NCI-H526 (cell line): ENCODE results near the gene LDB2.

Experiments
- DNase-seq, 2 experiments: peaks; one replicate each; lab custom pipeline; 2025; lab: John Stamatoyannopoulos, UW

The LDB2 gene

GRCh38 chr4:16757080-16757521, 141.3 kb downstream of the LDB2 start:
- DNase-seq: no peak

- DNase-seq: no peak
Measured at GRCh38 chr4:16754104-16754503, 144.3 kb downstream of the LDB2 start.

DNA sequence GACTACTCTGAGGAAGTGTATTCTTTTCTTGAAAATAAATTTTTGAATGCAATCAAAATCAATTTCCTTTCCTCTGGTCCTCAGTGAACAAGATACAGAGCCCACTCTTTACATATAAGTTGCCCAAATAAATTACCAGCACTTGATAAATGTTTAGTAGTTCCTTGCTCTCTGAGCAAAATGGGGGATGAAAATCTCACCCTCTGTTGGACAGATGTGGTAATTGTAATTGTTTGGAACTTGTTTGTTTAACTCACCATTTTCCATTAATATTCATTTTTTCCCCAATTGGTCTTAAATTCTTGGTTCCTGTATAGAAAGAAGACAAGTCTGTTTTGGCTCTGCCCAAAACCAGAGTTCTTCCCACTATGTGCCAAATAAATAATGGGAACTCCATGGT, 146.3 kb downstream of the LDB2 start:
- DNase-seq: no peak

GRCh38 chr4:16750882-16751642, 147.4 kb downstream of the LDB2 start:
- no peak for DNase-seq

- DNase-seq: no peak
Measured at GRCh38 chr4:16750216-16750615, 148.2 kb downstream of the LDB2 start.

GRCh38 chr4:16745887-16746286, 152.6 kb downstream of the LDB2 start:
- no peak for DNase-seq

DNA sequence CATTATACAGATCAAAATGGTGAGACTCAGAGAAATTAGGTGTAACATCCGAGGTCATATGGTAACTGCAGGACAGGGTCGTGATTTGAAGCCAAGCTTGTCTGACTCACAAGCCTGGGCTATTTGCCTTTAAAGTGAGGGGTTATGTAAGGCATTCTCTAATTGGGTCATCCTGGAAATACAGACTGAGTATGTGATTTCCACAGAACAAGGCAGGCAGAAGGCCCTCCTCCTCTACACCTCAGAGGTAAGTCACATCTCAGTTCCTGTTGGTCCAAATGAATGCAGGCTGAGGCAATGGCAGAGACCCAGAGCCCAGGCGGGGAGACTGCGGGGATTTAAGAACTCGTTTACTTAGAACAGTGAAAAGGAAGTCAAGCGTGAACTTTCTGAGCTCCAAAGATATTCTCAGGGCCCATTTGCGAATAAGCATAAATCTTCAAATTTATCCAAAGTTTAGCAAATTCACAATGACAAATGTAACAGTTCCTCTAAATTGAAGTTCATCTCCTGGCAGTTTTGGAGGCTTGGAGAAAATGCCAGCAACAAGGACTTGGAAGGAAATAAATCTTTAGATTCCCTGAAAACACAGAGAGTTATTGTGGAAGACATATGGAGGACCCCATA, 153.3 kb downstream of the LDB2 start:
- no peak for DNase-seq

GRCh38 chr4:16741287-16741686, 157.2 kb downstream of the LDB2 start:
- no peak for DNase-seq

GRCh38 chr4:16739997-16740624, 158.3 kb downstream of the LDB2 start:
- DNase-seq: no peak

DNA sequence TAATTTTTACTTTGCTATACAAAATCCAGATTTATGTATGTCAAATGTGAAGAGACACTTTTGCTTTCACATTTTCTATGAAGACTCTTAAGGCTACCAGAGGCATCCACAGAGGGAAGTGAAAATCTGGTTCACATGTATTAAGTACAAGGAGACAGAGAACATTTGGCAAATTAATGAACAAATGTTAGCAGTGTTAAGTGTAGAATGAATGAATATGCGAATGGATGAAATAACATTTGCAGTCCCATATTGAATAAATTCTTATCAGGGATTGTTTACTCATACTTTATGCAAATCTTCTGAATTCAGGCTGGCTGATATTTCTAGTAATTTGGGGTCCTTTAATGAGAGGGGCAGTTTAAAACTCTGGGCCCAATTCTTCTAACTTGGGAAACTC, 159.9 kb downstream of the LDB2 start:
- no peak for DNase-seq

DNA sequence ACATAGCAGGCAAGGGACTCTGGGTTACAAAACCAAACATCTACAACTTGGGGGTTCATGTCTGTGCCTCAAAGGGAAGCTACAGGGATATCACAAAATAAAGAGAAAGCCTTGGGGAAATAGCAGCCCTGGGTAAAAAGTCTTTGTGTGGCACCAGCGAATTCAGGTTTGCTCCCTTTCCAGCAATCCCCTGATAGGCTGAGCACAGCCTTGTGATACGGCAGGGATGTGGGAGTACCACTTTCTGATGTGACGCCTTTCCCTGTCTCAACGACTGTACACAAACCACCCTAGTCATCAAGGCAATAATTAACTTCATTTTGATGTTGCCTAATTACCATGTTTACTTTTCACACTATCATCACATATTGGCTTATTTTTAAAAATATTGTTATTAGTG, 164.9 kb downstream of the LDB2 start:
- no peak for DNase-seq

DNA sequence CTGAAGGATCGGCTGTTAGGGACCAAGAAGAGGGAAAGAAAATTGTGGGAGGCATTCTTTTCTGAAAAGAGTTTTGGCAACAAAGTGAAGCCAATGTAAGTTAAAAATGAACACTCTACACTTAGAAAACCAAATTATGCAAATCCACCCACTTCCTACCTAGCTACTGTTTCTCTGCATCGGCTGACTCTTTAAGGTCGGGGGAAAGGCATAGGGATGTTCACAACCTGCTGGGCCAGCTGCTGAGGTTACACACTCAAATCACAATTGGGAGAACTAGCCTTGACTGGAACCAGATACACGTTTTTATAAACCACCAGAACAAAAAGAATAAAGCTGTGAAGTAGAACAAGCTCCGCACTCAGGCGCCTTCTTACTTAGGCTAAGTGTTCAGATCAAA, 165.7 kb downstream of the LDB2 start:
- no peak for DNase-seq

GRCh38 chr4:16731776-16732380, 166.6 kb downstream of the LDB2 start:
- DNase-seq: no peak

DNA sequence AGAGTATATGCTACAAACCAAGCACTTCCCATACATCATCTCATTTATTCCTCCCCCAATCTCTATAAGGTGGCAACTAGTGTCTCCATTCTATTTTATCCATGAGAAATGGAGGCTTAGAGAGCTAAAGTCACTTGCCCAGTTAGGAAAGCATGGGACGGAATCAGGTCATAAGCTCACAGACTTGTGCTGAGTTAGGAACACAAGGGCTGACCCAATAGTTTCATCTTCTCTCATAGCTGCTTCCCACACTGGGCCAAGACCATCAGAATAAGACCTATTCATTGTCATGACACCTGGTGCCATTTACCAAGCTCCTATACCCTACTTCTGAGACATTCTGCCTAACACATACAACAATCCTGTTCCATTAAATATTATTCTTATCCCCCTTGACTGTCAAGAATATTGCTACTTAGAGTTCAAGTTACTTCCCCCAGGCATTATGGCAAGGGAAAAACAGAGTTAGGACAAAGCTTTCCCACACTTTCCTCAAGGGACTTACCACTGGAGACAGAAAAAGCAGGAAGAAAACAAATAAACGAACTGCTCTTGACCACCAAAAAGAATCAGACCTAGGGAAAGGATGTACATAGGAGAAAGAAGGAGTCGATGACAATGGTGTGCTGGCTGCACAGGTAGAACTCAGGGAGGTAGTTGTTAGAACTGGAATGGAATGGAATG, 167.8 kb downstream of the LDB2 start:
- DNase-seq: no peak

- no peak for DNase-seq
Measured at GRCh38 chr4:16729336-16729735, 169.1 kb downstream of the LDB2 start.

GRCh38 chr4:16728849-16729248, 169.6 kb downstream of the LDB2 start:
- DNase-seq: peak in 1 of 2 experiments; percentile 9

DNA sequence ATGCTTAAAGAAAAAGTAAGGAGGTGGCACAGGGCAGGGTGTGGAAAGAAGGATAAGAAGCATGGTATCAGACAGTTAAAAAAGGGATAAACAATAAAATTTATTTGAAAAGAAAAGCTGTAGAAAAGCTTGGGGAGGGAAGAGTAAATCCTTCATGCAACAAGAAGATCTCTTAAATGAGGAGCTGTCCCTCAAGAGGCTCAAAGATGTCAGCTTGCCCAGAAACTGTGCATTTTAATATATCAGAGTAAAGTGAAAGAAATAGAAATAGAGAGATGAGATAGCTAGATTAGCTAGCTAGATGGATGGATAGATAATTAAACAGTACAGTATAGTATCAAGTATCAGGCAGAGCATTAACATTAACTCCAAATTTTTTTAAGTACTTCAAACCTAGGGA, 170.3 kb downstream of the LDB2 start:
- no peak for DNase-seq

DNA sequence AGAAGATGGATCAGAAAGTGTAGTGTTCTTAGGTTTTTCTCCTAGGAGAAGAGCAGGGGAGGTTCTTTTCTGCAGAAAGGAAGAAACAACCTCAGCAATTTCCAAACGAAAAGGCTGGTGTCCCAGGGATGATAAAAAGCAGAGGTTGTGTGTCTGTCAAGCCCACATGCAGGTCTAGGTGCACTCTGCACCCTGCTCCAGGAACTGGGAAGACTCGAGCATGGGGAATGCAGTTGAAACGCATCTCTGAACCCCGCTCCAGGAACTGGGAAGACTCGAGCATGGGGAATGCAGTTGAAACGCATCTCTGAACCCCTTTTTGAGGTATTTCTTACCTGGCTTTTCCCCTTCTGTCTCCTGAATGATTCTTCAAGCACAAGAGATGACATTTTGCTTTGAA, 171.2 kb downstream of the LDB2 start:
- DNase-seq: no peak

DNA sequence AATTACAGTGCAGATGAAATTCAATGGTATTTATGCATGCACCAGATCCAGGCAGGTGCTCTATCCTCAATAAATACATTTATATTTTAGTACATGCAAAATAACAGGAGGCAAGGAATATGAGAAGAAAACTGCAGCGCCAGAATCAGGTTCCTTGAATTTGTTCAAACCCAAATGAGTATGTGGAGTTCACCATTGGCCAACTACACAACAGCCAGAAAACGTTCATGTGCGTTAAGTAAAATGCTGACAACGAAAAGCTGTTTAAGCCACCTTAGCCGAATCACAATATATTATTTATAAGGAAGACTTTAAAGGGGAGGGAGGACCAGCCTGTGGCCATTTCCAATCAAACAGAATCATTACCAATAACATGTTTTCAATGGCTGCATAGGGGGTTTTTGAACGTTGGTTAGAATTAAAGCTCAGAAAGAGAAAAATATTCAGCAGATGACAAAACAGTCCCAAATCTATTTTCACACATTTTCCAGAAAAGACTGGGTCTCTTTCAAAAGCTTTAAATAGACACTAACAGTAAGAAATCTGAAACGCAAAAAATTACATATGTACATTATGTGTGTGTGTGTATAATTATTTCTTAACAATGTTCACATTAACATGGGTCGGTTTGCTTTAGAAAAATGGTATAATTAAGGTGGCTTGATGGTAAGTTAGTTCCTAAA, 171.9 kb downstream of the LDB2 start:
- DNase-seq: no peak

- DNase-seq: no peak
Measured at GRCh38 chr4:16725252-16725651, 173.2 kb downstream of the LDB2 start.

- DNase-seq: no peak
Measured at GRCh38 chr4:16722416-16722815, 176.0 kb downstream of the LDB2 start.
